CD8-positive, alpha-beta memory T cell (primary cell): ENCODE results near the gene SAT1. TPM values are rescaled to one million over a fixed set of nuclear protein-coding genes. Genes with fewer than 3 reads are reported as not detected.

ENCODE experiments used
- CTCF ChIA-PET: fragments of 350-600 bp; sonication (Branson Sonifier 250); formaldehyde crosslinking; loops from one replicate; lab custom pipeline; 2021; ENCODE audit warnings: antibody characterized with exemption; lab: Charles Lee
- POLR2A ChIA-PET: fragments of 350-600 bp; sonication (Branson Sonifier 250); formaldehyde crosslinking; loops from one replicate; lab custom pipeline; 2021; ENCODE audit warnings: antibody characterized with exemption; lab: Charles Lee
- DNase-seq, 5 donors: peaks; one replicate each; pipeline versions ENCODE4 v3.0.0 to v3.0.0-alpha.2; 2020 to 2022; ENCODE audit warnings: mixed read lengths in 1 of 5
- H3K27ac ChIP-seq: one replicate; pipeline ENCODE4 v1.7.0; 2013; ENCODE audit warnings: low read depth, mild to moderate bottlenecking, low read length, moderate library complexity
- H3K27me3 ChIP-seq: 2 replicates; pipeline ENCODE4 v1.7.0; 2013; ENCODE audit warnings: low read length, mild to moderate bottlenecking; ENCODE audit not compliant: insufficient read depth, poor library complexity, severe bottlenecking
- H3K36me3 ChIP-seq: 2 replicates; pipeline ENCODE4 v1.7.0; 2013; ENCODE audit warnings: mild to moderate bottlenecking, low read length, moderate library complexity; ENCODE audit not compliant: insufficient read depth
- H3K4me1 ChIP-seq: 2 replicates; pipeline ENCODE4 v1.7.0; 2013; ENCODE audit warnings: mild to moderate bottlenecking, low read length, moderate library complexity; ENCODE audit not compliant: insufficient read depth
- H3K4me3 ChIP-seq: 2 replicates; pipeline ENCODE4 v1.7.0; 2013; ENCODE audit warnings: mild to moderate bottlenecking, low read length
- H3K9me3 ChIP-seq: 2 replicates; pipeline ENCODE4 v1.7.0; 2013; ENCODE audit warnings: mild to moderate bottlenecking, low read length
- H3K27ac Mint-ChIP-seq, 8 donors: one replicate each; pipeline ENCODE4 v1.8.0; 2020 to 2021; ENCODE audit warnings: mixed read lengths in 8 of 8, mild to moderate bottlenecking in 6 of 8, inconsistent platforms in 3 of 8, moderate library complexity in 3 of 8
- H3K27me3 Mint-ChIP-seq, 2 donors: one replicate each; pipeline ENCODE4 v1.8.0; 2020 to 2021; ENCODE audit warnings: mixed read lengths in 2 of 2, mild to moderate bottlenecking in 1 of 2, moderate library complexity in 1 of 2
- H3K36me3 Mint-ChIP-seq, 3 donors: one replicate each; pipeline ENCODE4 v1.8.0; 2020 to 2021; ENCODE audit warnings: mixed read lengths in 3 of 3, inconsistent platforms in 1 of 3, mild to moderate bottlenecking in 1 of 3
- H3K4me1 Mint-ChIP-seq, 3 donors: one replicate each; pipeline ENCODE4 v1.8.0; 2020 to 2021; ENCODE audit warnings: mixed read lengths in 3 of 3, inconsistent platforms in 1 of 3, mild to moderate bottlenecking in 1 of 3
- H3K4me3 Mint-ChIP-seq, 7 donors: one replicate each; pipeline ENCODE4 v1.8.0; 2020 to 2021; ENCODE audit warnings: mixed read lengths in 7 of 7, mild to moderate bottlenecking in 6 of 7, moderate library complexity in 4 of 7, inconsistent platforms in 2 of 7
- H3K9me3 Mint-ChIP-seq, 5 donors: one replicate each; pipeline ENCODE4 v1.8.0; 2020 to 2022; ENCODE audit warnings: mixed read lengths in 5 of 5, mild to moderate bottlenecking in 3 of 5, moderate library complexity in 2 of 5, inconsistent platforms in 1 of 5
- polyA plus RNA-seq: library from polyadenylated mRNA; unstranded; fragments of 300-500 nt; fragmentation: Illumina TruSeq; gene quantifications from one replicate; pipeline ENCODE4 v1.2.3, GENCODE V29; 2021
- total RNA-seq, 2 experiments: library from RNA; stranded (reverse); gene quantifications; one replicate each; pipeline ENCODE4 v1.2.3, GENCODE V29; 2021

The SAT1 gene
- total and polyA plus RNA-seq, 3 experiments from 2014 or later: 40.0 to 113 (median 41.3) TPM

GRCh38 chrX:23816179-23816578, 33.2 kb downstream of the SAT1 start:
- no peak overlapping the region for H3K4me3 Mint-ChIP-seq
- no peak overlapping the region for H3K27ac ChIP-seq
- H3K36me3 ChIP-seq: no peaks in the 10 kb centered on the region
- no peaks in the 10 kb centered on the region for H3K4me1 ChIP-seq
- H3K27me3 ChIP-seq: no peaks in the 10 kb centered on the region
- no peak overlapping the region for H3K27ac Mint-ChIP-seq
- H3K4me3 ChIP-seq: no peak overlapping the region
- ChIA-PET POLR2A (interaction anchor here (0.5 kb wide), 1 partner anchor 238 kb away, joined by 3 read pairs; no protein-coding TSS in a partner anchor), CTCF (no interaction called here)
- no peak for DNase-seq
- H3K4me1 Mint-ChIP-seq: peaks cover 0 to under 1% (median 0%) of the 10 kb centered on the region in 3 donors
- peaks cover 0 to 13% of the 10 kb centered on the region in 2 donors for H3K27me3 Mint-ChIP-seq
- no peaks in the 10 kb centered on the region for H3K9me3 ChIP-seq
- H3K36me3 Mint-ChIP-seq: no peaks in the 10 kb centered on the region
- H3K9me3 Mint-ChIP-seq: peaks cover 0 to 3% (median 2%) of the 10 kb centered on the region in 5 donors

- no peak overlapping the region for H3K27ac ChIP-seq
- peaks cover 0 to 13% of the 10 kb centered on the region in 2 donors for H3K27me3 Mint-ChIP-seq
Observed at GRCh38 chrX:23817979-23818336, 35.0 kb downstream of the SAT1 start.

GRCh38 chrX:23819385-23820234, 36.6 kb downstream of the SAT1 start:
- H3K4me1 ChIP-seq: no peaks in the 10 kb centered on the region
- peak overlapping the region in 1 of 8 donors; percentile 9 for H3K27ac Mint-ChIP-seq
- ChIA-PET CTCF (no interaction called here), POLR2A (no interaction called here)
- H3K4me3 Mint-ChIP-seq: no peak overlapping the region
- H3K27ac ChIP-seq: no peak overlapping the region
- no peaks in the 10 kb centered on the region for H3K36me3 Mint-ChIP-seq
- no peaks in the 10 kb centered on the region for H3K36me3 ChIP-seq
- no peaks in the 10 kb centered on the region for H3K9me3 ChIP-seq
- no peak overlapping the region for H3K4me3 ChIP-seq
- no peaks in the 10 kb centered on the region for H3K9me3 Mint-ChIP-seq
- no peaks in the 10 kb centered on the region for H3K4me1 Mint-ChIP-seq
- peaks cover 0 to 8% of the 10 kb centered on the region in 2 donors for H3K27me3 Mint-ChIP-seq
- H3K27me3 ChIP-seq: no peaks in the 10 kb centered on the region
- no peak for DNase-seq

More at GRCh38 chrX:23817979-23818336, 35.0 kb downstream of the SAT1 start:
- no peaks in the 10 kb centered on the region for H3K9me3 ChIP-seq
- H3K36me3 ChIP-seq: no peaks in the 10 kb centered on the region
- ChIA-PET CTCF (no interaction called here), POLR2A (no interaction called here)
- H3K4me1 ChIP-seq: no peaks in the 10 kb centered on the region
- no peak overlapping the region for H3K4me3 ChIP-seq
- H3K27me3 ChIP-seq: no peaks in the 10 kb centered on the region
- Mint-ChIP-seq H3K9me3 (peaks cover 0 to 3% (median 0%) of the 10 kb centered on the region in 5 donors), H3K4me1 (no peaks in the 10 kb centered on the region), H3K27ac (no peak overlapping the region), H3K36me3 (no peaks in the 10 kb centered on the region), H3K4me3 (no peak overlapping the region)
- DNase-seq: no peak

- POLR2A ChIA-PET: no interaction called here
- Mint-ChIP-seq H3K9me3 (no peaks in the 10 kb centered on the region), H3K27ac (no peak overlapping the region), H3K4me3 (no peak overlapping the region), H3K27me3 (peaks cover 0 to 8% of the 10 kb centered on the region in 2 donors), H3K4me1 (no peaks in the 10 kb centered on the region), H3K36me3 (no peaks in the 10 kb centered on the region)
- no peaks in the 10 kb centered on the region for H3K9me3 ChIP-seq
- no peaks in the 10 kb centered on the region for H3K4me1 ChIP-seq
- no peaks in the 10 kb centered on the region for H3K36me3 ChIP-seq
- no peak overlapping the region for H3K27ac ChIP-seq
- H3K4me3 ChIP-seq: no peak overlapping the region
- H3K27me3 ChIP-seq: no peaks in the 10 kb centered on the region
- CTCF ChIA-PET: no interaction called here
- DNase-seq: no peak
Observed at GRCh38 chrX:23820235-23820782, 37.3 kb downstream of the SAT1 start.

- peaks cover 0 to 6% of the 10 kb centered on the region in 2 donors for H3K27me3 Mint-ChIP-seq
- Histone ChIP-seq H3K27me3 (no peaks in the 10 kb centered on the region), H3K9me3 (no peaks in the 10 kb centered on the region), H3K36me3 (no peaks in the 10 kb centered on the region), H3K4me1 (no peaks in the 10 kb centered on the region), H3K27ac (no peak overlapping the region), H3K4me3 (no peak overlapping the region)
- H3K36me3 Mint-ChIP-seq: no peaks in the 10 kb centered on the region
- H3K27ac Mint-ChIP-seq: no peak overlapping the region
- H3K9me3 Mint-ChIP-seq: no peaks in the 10 kb centered on the region
- no peaks in the 10 kb centered on the region for H3K4me1 Mint-ChIP-seq
- ChIA-PET CTCF (no interaction called here), POLR2A (no interaction called here)
- DNase-seq: no peak
- no peak overlapping the region for H3K4me3 Mint-ChIP-seq
Observed at GRCh38 chrX:23821847-23822246, 38.9 kb downstream of the SAT1 start.

- Histone ChIP-seq H3K4me3 (no peak overlapping the region), H3K27me3 (no peaks in the 10 kb centered on the region), H3K4me1 (no peaks in the 10 kb centered on the region), H3K36me3 (no peaks in the 10 kb centered on the region), H3K9me3 (no peaks in the 10 kb centered on the region), H3K27ac (no peak overlapping the region)
- POLR2A ChIA-PET: no interaction called here
- Mint-ChIP-seq H3K9me3 (no peaks in the 10 kb centered on the region), H3K4me1 (no peaks in the 10 kb centered on the region), H3K27ac (no peak overlapping the region), H3K4me3 (no peak overlapping the region), H3K36me3 (no peaks in the 10 kb centered on the region), H3K27me3 (peaks cover 0 to 5% of the 10 kb centered on the region in 2 donors)
- CTCF ChIA-PET: no interaction called here
- DNase-seq: no peak
Observed at GRCh38 chrX:23822397-23822796, 39.4 kb downstream of the SAT1 start.

- Mint-ChIP-seq H3K36me3 (no peaks in the 10 kb centered on the region), H3K9me3 (no peaks in the 10 kb centered on the region), H3K27me3 (peaks cover 0 to 3% of the 10 kb centered on the region in 2 donors), H3K4me1 (no peaks in the 10 kb centered on the region), H3K4me3 (no peak overlapping the region), H3K27ac (no peak overlapping the region)
- ChIA-PET POLR2A (no interaction called here), CTCF (no interaction called here)
- Histone ChIP-seq H3K9me3 (no peaks in the 10 kb centered on the region), H3K4me3 (no peak overlapping the region), H3K27me3 (no peaks in the 10 kb centered on the region), H3K27ac (no peak overlapping the region), H3K36me3 (no peaks in the 10 kb centered on the region), H3K4me1 (no peaks in the 10 kb centered on the region)
- DNase-seq: no peak
Observed at GRCh38 chrX:23822841-23823240, 39.9 kb downstream of the SAT1 start.

GRCh38 chrX:23825675-23826074, 42.7 kb downstream of the SAT1 start:
- Histone ChIP-seq H3K27me3 (no peaks in the 10 kb centered on the region), H3K4me3 (no peak overlapping the region), H3K9me3 (no peaks in the 10 kb centered on the region), H3K4me1 (no peaks in the 10 kb centered on the region), H3K36me3 (no peaks in the 10 kb centered on the region), H3K27ac (no peak overlapping the region)
- Mint-ChIP-seq H3K9me3 (no peaks in the 10 kb centered on the region), H3K27me3 (no peaks in the 10 kb centered on the region), H3K27ac (no peak overlapping the region), H3K36me3 (no peaks in the 10 kb centered on the region), H3K4me1 (no peaks in the 10 kb centered on the region), H3K4me3 (no peak overlapping the region)
- ChIA-PET CTCF (no interaction called here), POLR2A (no interaction called here)
- no peak for DNase-seq
